Hepatocyte (in vitro differentiated cells): ENCODE data around the gene ESYT3.

Experiments used
- CTCF ChIP-seq: fragments of 200-600 bp; sonication (generic); IDR thresholded peaks from 2 replicates; pipeline ENCODE4 v1.5.1; 2016; ENCODE audit warnings: antibody characterized with exemption, mild to moderate bottlenecking; ENCODE audit not compliant: poor library complexity
- EZH2 ChIP-seq: fragments of 200-600 bp; sonication (generic); IDR thresholded peaks from 2 replicates; pipeline ENCODE4 v1.6.1; 2016; ENCODE audit warnings: antibody characterized with exemption, mild to moderate bottlenecking, borderline replicate concordance

GRCh38 chr3:138464491-138464860 lies 30.1 kb downstream of the ESYT3 start:
- no peak for TF ChIP-seq CTCF
- TF ChIP-seq EZH2 = no peak
